DOHH2 (cell line): ENCODE data around the gene ZFHX2.

ENCODE experiments used
- EZH2phosphoT487 ChIP-seq: fragments of 200-600 bp; sonication (generic); IDR thresholded peaks from 2 replicates; pipeline ENCODE4 v1.6.1; 2017; ENCODE audit warnings: borderline replicate concordance, mild to moderate bottlenecking, antibody characterized with exemption, low read length, moderate library complexity, mixed read lengths
- TF ChIP-seq, protein P1 (sequence below): fragments of 200-600 bp; sonication (generic); IDR thresholded peaks from one replicate; pipeline ENCODE4 v1.5.1; 2014; ENCODE audit warnings: antibody characterized with exemption, mild to moderate bottlenecking, low read depth, low read length; ENCODE audit not compliant: poor library complexity, severe bottlenecking

GRCh38 chr14:23577004-23577681 is 25.6 kb upstream of the ZFHX2 start:
- TF ChIP-seq, protein P1, sequence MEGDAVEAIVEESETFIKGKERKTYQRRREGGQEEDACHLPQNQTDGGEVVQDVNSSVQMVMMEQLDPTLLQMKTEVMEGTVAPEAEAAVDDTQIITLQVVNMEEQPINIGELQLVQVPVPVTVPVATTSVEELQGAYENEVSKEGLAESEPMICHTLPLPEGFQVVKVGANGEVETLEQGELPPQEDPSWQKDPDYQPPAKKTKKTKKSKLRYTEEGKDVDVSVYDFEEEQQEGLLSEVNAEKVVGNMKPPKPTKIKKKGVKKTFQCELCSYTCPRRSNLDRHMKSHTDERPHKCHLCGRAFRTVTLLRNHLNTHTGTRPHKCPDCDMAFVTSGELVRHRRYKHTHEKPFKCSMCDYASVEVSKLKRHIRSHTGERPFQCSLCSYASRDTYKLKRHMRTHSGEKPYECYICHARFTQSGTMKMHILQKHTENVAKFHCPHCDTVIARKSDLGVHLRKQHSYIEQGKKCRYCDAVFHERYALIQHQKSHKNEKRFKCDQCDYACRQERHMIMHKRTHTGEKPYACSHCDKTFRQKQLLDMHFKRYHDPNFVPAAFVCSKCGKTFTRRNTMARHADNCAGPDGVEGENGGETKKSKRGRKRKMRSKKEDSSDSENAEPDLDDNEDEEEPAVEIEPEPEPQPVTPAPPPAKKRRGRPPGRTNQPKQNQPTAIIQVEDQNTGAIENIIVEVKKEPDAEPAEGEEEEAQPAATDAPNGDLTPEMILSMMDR, result no peak
- no peak for TF ChIP-seq EZH2phosphoT487
